Measurements from ENCODE around the gene SEPTIN1. TPM values are rescaled to one million over a fixed set of nuclear protein-coding genes. Genes with fewer than 3 reads are reported as not detected.

The SEPTIN1 gene
- total RNA-seq, 1 experiment from 2014 or later = 1.4 TPM

DNA sequence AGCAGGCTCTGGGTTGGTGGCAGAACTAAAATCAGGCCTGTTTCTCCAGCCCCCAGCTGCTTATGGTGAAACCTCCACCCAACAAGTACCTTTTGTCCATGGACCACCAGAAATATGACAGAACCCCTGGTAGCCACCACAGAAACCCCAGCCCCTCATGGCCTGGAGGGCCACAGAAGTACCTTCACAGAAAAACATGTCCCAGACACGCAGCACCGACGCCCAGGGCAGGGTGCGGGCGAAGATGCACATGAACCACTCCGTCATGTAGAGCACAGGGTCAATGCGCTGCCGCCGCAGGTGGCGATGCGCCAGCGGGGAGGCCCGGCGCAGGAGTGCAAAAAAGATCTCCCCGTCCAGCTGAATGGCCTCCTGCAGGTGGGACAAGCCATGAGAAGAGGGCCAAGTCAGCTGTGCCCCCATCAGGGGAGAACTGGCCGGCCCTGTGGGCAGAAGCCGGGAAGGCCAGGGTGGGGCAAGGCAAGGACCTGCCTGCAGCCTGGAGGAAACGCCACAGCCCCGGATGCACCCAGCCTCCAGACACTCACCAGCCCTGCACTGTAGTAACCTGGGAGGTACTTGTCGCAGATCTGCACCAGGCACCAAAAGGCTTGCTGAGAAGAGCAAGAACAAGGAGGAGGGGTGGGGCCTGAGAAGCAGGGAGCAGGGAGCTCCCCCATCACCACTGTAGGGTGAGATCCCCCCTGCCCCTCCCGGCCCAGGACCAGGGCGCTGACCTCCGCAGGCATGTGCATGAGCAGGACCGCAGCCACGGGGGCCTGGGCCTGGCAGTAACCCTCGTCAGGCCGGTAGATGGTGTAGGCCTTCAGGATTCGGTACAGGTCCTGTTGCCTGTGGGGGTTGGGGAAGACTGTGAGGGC, 23.1 kb downstream of the SEPTIN1 start:
- Histone ChIP-seq H4K91ac (ENCODE audit: insufficient read length, low read depth, low read length) (no peak overlapping the region), H3K14ac (ENCODE audit: insufficient read depth, low read length) (no peak overlapping the region), H3K23me2 (ENCODE audit: insufficient read length, low read depth, low read length, poor library complexity, severe bottlenecking) (peaks cover 11% of the 10 kb centered on the region), H3K9me3 (ENCODE audit: control insufficient read depth, low read depth, low read length) (no peaks in the 10 kb centered on the region), H3K4me2 (ENCODE audit: insufficient read depth, insufficient read length, low read length) (no peak overlapping the region), H3K56ac (ENCODE audit: insufficient read length, low read depth, low read length) (no peak overlapping the region), H3K4ac (ENCODE audit: low read depth, low read length) (no peak overlapping the region), H2BK120ac (ENCODE audit: low read depth, low read length, poor library complexity, severe bottlenecking) (no peak overlapping the region), H3K18ac (ENCODE audit: insufficient read length, low read depth, low read length) (no peak overlapping the region), H4K20me1 (ENCODE audit: control insufficient read depth, insufficient read depth, insufficient read length) (no peaks in the 10 kb centered on the region), H3T11ph (ENCODE audit: low read length) (no peak overlapping the region), H3K79me2 (ENCODE audit: insufficient read depth, low read length) (peaks cover 3% of the 10 kb centered on the region; the same call in 1 of the 2 replicates), H2BK15ac (ENCODE audit: low read depth, low read length) (no peak overlapping the region), H3K27me3 (ENCODE audit: insufficient read depth, low read length) (no peaks in the 10 kb centered on the region), H4K8ac (replicated peaks; ENCODE audit: insufficient read length, low read depth, low read length) (no peak overlapping the region), H2AFZ (ENCODE audit: low read length) (no peak overlapping the region), H3K79me1 (ENCODE audit: insufficient read depth, low read depth, low read length, poor library complexity, severe bottlenecking) (peaks cover under 1% of the 10 kb centered on the region), H2AK5ac (ENCODE audit: insufficient read length, low read length) (no peak overlapping the region), H3K9ac (ENCODE audit: extremely low read depth, insufficient read length, low read length) (no peak overlapping the region), H3K23ac (ENCODE audit: insufficient read length, low read depth, low read length) (no peak overlapping the region), H2BK20ac (ENCODE audit: low read depth, low read length, poor library complexity, severe bottlenecking) (no peak overlapping the region), H3K27ac (ENCODE audit: insufficient read length, low read depth, low read length) (no peak overlapping the region), H4K5ac (ENCODE audit: insufficient read length, low read depth, low read length) (no peak overlapping the region), H3K4me1 (ENCODE audit: insufficient read depth, low read length) (no peaks in the 10 kb centered on the region), H2BK12ac (ENCODE audit: insufficient read length, low read depth, low read length) (no peak overlapping the region), H2BK5ac (ENCODE audit: insufficient read length, low read length) (no peak overlapping the region)
- WGBS (ENCODE audit: extremely low coverage, insufficient read length, low lambda C conversion rate) = no CpG with 5 or more reads among the region's 28 CpGs
- no peaks in the 10 kb centered on the region for H3K27me3 Mint-ChIP-seq (ENCODE audit: low read depth)
- peaks cover 16 to 47% (median 39%) of the 10 kb centered on the region in 3 experiments for H3K36me3 Mint-ChIP-seq (ENCODE audit: insufficient read depth in 1 of 3, low read depth in 3 of 3)
- H3K9me3 Mint-ChIP-seq = 0 out of 5 replicates have a peak, but pooled peaks cover 0 to 2% of the 10 kb centered on the region in 2 experiments
- peak overlapping the region in 1 of 3 experiments; percentile 36; a peak in 3 of 7 replicates for H3K27ac Mint-ChIP-seq
- peaks cover 21 to 31% of the 10 kb centered on the region in 2 experiments for H3K4me1 Mint-ChIP-seq
- TF ChIP-seq, protein P1, sequence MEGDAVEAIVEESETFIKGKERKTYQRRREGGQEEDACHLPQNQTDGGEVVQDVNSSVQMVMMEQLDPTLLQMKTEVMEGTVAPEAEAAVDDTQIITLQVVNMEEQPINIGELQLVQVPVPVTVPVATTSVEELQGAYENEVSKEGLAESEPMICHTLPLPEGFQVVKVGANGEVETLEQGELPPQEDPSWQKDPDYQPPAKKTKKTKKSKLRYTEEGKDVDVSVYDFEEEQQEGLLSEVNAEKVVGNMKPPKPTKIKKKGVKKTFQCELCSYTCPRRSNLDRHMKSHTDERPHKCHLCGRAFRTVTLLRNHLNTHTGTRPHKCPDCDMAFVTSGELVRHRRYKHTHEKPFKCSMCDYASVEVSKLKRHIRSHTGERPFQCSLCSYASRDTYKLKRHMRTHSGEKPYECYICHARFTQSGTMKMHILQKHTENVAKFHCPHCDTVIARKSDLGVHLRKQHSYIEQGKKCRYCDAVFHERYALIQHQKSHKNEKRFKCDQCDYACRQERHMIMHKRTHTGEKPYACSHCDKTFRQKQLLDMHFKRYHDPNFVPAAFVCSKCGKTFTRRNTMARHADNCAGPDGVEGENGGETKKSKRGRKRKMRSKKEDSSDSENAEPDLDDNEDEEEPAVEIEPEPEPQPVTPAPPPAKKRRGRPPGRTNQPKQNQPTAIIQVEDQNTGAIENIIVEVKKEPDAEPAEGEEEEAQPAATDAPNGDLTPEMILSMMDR (conservative IDR thresholded peaks at IDR 0.05) = no peak
- H3K4me3 Mint-ChIP-seq = no peak overlapping the region
- no peak for DNase-seq
